NCI-H510A treated with DMSO at 0.1 percent for 48 hours (cell line): ENCODE data around the gene RAD51B.

Experiments used
- DNase-seq: peaks from one replicate; lab custom pipeline; 2025; lab: John Stamatoyannopoulos, UW

Gene RAD51B

GRCh38 chr14:68598621-68599447 is 779.3 kb downstream of the RAD51B start:
- DNase-seq: no peak

- DNase-seq: no peak
These were observed 780.5 kb downstream of the RAD51B start for GRCh38 chr14:68599896-68600610.

- DNase-seq: no peak
These were observed 782.9 kb downstream of the RAD51B start for GRCh38 chr14:68602507-68602906.

GRCh38 chr14:68603533-68604360 is 784.2 kb downstream of the RAD51B start:
- DNase-seq: no peak

DNA sequence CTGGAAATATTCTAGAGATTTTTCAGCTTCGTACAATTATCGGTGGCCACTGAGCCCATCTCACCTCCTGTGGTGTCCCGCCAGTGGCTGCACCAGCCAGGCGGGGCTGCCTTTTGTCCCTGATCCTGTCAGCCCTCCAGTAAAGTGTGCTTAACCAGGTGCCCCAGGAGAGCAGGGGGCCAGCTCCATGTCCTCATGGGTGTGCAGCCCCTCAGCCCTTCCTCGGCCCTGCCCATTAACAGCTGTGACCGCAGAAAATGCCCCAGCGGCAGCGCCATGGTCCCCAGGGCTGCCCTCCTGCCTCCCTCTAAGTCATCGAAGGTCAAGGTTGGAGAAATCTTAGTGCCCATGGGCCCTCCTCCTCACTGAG is 784.8 kb downstream of the RAD51B start:
- no peak for DNase-seq

GRCh38 chr14:68604822-68605221 is 785.2 kb downstream of the RAD51B start:
- DNase-seq: no peak

- no peak for DNase-seq
These were observed 786.6 kb downstream of the RAD51B start for GRCh38 chr14:68606176-68606575.

DNA sequence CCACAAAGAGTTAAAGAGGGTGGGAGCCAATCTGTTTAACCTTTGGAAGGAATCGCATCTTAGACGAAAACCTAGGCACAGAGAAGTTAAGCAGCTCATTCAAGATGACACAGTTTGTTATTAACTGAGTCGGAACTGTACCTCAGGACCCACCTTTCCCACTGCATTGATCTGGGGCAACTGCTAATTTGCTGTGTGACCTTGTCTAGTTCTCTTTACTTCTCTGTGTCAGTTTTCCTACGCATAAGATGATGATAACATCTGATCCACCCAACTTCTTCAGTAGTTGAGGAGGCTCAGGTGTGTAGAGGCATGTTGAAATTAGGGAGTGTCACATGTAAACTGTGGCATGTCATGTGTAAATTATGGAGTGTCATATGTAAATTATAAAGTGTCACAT is 787.1 kb downstream of the RAD51B start:
- no peak for DNase-seq

- peak; percentile 67 for DNase-seq
These were observed 787.7 kb downstream of the RAD51B start for GRCh38 chr14:68607081-68607866.

- peak; percentile 66 for DNase-seq
These were observed 788.4 kb downstream of the RAD51B start for GRCh38 chr14:68607867-68608573.

GRCh38 chr14:68608574-68608962 is 789.0 kb downstream of the RAD51B start:
- no peak for DNase-seq

DNA sequence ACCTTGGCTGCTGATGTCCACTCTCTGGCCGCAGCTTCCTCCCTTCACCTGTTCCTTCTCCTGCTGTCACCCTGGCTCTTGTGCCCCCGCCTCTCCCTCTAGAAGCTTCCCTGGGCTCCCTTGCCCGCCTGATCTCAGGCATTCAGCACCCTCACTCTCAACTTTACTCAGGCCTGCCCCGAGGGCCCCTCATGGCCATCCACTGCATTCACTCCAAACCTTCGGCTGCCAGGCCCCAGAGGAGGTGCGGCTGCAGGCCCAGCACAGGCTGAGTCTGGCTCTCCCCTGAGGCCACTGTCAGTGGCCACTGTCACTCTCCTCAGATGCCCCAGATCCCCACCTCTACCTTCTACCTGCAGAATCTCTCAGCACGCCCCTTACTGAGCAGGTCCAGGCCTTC is 789.4 kb downstream of the RAD51B start:
- no peak for DNase-seq

DNA sequence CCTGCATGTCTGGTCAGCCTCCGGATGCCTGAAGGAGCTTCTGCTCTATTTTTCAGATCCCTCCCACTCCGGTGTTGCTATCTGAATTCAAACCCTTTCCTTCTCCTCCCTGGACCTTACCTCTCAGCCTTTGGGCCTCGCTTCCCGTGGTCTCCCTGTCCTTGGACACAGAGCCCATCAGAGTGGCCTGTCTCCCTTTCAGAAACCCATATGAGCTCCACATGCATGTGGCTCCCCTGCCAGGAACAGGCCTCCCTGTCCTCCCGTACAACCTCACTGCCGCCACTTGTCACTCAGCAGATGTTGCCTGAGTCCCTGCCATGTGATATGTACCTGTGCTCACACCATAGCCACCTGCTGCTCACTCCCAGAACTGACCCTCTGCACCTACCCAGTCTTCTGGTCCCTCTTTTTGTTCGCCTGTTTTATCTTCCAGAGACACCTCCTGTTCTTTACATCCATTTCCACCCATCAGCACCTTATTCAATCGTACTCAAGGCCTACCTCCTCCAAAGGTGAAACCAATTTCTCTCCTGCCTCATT is 790.7 kb downstream of the RAD51B start:
- DNase-seq: peak; percentile 72

DNA sequence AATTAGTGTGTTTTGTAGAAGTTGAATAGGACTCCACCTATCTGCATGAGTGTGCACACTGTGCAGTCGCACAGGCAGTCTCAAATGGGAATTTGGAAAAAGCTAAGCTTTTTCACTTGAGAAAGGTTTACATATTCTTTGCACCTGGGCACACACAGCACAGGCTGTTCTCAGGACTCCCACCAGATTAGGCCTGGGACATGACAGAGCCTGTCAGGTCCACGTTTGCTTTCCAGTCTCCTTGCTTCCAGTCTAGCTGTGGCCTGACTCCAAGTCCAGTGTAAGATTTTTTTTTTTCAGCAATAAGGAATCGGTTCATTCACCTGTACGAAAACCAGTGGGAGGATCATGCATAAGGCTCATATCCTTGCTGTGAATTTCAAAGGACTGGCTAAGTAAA is 792.0 kb downstream of the RAD51B start:
- DNase-seq: no peak

GRCh38 chr14:68612049-68612448 is 792.5 kb downstream of the RAD51B start:
- no peak for DNase-seq

- DNase-seq: peak; percentile 4
These were observed 796.8 kb downstream of the RAD51B start for GRCh38 chr14:68616221-68616902.

GRCh38 chr14:68619790-68620574 is 800.4 kb downstream of the RAD51B start:
- no peak for DNase-seq

DNA sequence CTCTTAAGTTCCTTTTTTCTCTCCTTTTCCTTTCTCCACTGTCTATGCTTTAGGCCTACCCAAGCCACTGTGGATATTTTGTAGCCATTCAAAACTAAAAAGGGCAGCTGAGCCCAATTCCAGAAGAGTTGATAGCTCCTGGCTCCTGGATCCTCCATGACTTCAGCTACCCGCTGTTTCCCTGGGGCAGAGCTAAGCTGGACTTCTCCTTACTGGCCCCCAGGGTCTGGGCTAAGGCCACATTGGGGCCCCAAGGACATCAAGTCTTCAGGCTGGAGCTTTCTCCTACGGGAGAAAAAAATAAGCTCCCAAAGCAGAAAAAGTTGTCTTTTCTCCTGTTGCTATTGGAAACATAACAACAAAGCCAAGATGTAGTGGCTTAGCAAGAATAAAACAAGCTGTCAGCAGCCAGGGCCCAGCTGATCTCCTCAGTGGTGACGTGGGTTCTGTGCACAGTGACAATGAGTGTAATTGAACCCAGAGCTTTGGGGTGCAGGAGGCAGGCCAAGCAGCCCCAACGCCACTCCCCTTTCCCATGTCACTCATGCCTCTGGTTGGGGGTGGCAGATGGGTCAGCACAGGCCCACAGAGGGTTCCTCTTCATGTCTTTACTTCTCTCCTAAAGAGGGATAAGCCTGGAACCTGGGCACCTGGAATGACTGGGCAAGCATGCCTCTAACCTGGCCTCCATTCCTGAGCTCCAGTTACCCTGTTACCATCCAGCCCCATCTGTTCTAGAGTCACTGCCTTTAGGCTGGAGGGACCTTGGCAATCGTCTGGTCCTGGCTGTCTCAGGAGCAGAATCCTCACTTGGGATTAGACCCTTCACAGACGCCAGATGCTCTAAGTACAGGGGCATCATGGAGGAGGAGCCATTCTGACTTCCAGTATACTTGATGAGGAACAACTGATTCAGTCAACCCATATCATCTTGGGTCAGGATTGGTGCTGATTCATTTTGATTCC is 802.1 kb downstream of the RAD51B start:
- no peak for DNase-seq
